ENCODE measurements around the gene SLC1A6.
"Not testable (repeated sequence)": the region's sequence is repeated elsewhere in the genome, so short reads cannot be mapped to it uniquely, and the experiment has no call there.

The SLC1A6 gene

DNA sequence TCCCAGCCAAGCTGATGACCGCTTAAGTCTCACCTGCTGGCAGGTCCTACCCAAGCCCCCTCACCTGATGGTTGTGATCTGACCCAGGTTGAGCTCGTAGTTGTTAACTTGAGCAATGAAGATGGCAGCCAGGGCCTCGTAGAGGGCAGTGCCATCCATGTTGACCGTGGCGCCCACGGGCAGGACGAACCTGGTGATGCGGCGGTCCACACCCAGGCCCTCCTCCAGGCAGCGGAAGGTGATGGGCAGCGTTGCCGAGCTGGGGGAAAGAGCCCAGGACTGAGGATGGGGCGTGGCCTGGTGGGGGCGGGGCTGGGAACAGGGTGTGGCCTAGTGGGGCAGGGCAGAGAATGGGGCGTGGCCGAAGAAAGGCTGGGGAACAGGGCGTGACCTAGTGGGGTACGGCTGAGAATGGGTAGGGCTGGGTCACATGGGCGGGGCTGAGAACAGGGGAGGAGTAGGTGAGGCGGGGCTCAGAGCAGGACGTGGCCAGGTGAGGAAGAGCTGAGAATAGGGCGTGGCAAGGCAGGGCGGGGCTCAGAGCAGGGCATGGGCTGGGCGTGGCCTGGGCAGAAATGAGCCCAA is 25.5 kb downstream of the SLC1A6 start:
- DNase-seq, result no peak

DNA sequence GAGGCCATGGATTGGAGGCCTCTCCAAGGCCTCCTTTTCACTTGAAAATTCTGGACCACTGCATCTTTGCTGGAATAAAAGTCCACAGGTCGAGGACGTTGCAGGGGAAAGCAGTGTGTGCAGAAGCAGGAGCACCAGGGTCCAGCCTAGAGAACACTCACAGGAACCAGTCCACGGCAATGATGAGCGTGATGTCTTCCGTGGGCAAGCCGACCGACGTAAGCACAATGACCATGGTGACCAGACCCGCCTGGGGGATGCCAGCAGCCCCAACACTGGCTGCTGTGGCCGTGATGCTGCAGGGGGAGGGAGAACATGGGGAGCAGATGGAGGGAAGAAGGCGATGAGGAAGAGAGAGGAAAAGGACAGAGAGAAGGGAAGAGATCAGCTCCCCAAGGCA is 26.9 kb downstream of the SLC1A6 start:
- no peak for DNase-seq

DNA sequence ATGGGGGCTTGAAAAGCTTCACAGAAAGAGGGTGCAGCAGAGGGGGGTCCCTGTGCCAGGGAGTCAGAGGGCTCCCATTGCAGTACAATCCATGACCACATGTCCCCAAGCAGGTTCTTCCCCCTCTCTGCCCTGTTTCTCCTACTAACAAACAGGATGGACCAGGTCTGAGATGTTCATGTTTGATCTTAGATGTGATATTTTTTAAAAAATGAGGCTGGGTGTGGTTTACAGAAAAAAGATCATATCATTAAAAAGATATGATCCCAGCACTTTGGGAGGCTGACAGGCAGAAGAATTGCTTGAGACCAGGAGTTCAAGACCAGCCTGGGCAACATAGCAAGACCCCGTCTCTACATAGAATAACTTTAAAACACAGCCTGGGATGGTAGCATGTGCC is 29.2 kb downstream of the SLC1A6 start:
- DNase-seq, result no peak

DNA sequence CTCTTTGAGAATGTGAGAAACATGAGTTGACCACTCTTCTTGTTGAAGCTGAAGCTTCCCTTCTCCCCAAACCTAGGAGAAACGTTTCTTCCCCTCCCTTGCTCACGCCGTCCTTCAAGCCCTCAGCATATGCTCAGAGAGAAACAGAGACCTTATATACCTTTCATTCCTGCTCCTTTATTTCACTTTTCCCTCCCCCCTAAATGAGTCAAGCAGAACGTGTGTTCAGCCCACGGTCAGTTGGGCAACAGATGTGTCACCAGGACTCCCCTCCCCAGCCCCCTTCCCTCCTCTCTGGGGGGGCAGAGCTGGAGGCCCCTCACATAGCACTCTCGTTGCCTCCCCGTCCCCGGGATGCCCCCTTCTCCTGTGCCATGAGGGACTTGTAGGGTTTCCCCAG is 29.8 kb downstream of the SLC1A6 start:
- DNase-seq, result no peak

DNA sequence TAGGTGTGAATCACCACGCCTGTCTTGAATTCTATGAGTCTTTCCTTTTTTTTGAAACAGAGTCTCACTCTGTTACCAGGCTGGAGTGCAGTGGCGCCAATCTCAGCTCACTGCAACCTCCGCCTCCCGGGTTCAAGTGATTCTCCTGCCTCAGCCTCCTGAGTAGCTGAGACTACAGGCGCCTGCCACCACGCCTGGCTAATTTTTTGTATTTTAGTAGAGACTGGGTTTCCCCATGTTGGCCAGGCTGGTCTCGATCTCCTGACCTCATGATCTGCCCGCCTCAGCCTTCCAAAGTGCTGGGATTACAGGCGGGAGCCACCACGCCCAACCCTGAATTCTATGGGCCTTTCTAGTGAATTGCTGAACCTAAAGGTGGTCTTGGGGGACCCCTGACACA is 30.3 kb downstream of the SLC1A6 start:
- not testable (repeated sequence) for DNase-seq

DNA sequence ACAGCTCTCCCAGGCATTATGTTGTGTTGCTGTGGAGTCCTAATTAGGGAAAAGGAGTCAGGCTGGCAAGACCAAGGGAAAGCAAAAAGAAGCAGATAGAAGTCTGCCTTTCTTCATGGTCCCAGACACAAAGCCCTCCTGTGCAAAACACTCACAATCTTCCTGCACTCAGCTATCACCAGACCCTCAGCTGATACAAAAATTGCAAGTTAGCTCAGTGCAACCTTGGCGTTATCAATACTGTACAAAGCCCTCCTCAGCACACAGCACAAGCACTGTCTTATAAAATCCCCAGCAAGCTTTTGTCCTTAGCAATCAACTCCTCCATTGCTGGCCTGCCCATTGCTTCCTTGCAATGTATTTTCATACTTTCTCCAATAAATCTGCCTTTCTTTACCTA is 35.2 kb downstream of the SLC1A6 start:
- no peak for DNase-seq

DNA sequence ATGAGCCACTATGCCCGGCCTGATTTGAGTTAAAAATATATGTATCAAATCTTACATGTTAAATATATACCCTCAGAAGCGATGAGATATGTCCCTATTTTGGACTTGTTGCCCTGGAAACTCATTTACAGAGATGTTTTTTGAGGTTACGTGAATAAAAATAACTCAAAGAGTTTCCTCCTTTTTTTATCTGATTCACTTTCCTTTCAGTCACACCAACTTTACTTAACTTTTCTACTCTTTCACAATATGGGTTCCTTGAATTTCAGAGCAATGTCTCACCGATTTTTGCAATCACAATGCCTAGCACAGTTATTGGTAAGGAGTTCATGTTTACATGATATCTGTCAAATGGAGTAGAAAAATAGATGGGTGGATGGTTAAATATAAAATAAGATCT is 36.1 kb downstream of the SLC1A6 start:
- no peak for DNase-seq

DNA sequence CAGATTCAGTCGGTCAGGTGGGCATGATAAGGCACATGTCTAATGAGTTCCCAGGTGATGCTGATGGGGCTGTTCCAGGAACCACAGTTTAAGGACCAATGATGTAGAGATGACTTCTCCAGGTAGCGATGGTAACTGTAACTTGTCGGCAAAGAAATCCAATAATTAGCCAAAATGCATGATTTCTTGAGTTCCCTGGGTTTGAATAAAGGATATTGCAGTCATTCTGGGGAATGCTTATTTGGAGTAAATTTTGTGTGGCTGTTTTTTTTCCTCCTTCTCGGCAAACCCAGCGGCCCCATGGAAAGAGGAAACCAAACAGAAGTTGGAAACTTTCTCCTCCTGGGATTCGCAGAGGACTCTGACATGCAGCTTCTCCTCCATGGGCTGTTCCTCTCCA is 38.5 kb downstream of the SLC1A6 start, which contains the start of gene OR7C2:
Gene OR7C2, plus strand, starts transcription at position 301 of the 400 bp plus-strand sequence. Its CDS starts 0 bp downstream, at position 301.
- DNase-seq, result no peak

DNA sequence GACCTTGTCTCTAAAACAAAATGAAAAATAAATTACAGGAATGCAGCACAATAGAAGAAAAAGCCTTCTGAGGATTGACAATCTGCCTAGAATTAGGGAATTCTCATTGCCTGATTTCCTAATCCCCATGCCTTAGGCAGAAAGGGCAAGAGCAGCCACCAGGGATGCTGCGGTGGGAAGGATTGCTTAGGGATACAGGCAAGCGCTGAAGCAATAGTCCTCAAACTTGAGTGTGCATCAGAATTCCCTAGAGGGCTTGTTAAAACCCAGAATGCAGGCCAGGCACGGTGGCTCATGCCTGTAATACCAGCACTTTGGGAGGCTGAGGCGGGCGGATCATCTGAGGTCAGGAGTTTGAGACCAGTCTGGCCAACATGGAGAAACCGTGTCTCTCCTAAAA is 39.4 kb downstream of the SLC1A6 start:
- no peak for DNase-seq

DNA sequence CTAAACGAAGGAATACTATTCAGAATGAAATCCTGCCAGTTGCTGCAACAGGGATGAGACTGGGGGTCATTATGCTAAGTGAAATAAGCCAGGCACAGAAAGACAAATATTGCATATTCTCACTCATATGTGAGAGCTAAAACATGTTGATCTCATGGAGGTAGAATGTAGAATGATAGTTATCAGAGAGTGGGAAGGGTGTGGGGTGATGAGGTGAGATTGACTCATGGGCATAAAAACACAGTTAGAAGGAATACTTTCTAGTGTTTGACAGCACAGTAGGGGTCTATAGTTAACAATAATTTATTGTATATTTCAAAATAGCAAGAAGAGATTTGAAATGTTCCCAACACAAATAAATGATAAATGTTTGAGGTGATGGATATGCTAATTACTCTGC is 46.2 kb downstream of the SLC1A6 start:
- no peak for DNase-seq

DNA sequence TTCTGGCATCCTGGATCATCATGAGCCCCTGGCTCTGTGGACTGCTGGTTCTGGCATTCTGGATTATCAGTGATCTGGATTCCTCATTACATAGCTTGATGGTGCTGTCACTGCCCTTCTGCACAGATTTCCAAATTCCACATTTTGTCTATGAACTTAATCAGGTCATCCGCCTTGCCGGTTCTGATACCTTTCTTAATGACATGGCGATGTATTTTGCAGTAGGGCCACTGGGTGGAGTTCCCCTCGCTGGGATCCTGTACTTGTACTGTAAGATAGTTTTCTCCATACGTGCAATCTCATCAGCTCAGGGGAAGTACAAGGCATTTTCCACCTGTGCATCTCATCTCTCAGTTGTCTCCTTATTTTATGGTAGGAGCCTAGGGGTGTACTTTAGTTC is 62.8 kb downstream of the SLC1A6 start:
- no peak for DNase-seq

DNA sequence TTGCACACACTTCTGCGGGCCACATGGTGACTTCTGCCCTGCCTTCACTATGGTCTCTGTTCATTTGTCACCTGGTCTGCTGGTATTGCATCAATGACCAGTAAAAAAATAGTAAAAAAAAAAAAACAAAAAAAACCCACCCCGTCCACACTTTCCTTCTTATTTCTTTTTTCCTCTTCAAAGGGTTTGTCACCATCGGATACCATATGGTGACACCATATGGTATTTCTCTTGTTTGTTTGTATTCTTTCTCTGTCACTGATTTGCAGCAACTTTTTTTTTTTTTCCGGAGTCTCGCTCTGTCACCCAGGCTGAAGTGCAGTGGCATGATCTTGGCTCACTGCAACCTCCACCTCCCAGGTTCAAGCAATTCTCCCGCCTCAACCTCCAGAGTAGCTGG is 64.5 kb downstream of the SLC1A6 start:
- DNase-seq, result no peak

DNA sequence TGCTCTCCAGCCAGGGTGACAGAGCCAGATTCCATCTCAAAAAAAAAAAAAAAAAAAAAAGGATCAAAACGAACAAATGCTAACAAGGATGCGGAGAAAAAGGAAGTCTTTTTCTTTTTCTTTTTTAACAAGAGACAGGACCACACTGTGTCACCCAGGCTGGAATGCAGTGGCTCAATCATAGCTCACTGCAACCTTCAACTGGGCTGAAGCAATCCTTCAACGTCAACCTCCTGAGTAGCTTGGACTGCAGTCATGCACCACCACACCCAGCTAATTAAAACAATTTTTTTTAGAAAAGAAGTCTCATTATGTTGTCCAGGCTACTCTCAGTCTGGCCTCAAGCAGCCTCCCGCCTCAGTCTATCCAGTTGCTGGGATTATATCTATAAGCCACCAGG is 73.0 kb downstream of the SLC1A6 start:
- no peak for DNase-seq

DNA sequence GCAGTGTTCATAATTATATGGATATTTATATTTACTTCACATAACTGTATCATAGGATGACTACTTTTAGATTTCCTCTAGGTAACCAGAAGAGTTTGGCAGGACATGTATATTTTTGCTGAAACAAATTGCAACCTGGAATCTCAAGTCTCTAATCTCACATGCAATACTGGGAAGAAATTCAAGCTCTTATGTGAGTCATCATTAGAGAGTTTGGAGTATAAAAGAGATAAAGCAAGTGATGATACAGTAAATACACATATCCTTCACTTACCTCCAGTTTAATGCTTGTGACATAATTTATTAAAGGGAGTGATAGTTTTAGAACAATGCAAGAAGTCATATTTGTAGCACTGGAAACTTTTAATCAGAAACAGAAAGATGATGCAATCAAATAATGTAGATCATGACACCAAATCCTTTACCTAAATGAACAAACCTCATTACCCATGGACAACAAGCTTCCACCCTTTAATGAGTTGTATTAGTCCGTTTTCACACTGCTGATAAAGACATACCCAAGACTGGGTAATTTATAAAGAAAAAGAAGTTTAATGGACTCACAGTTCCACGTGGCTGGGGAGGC is 77.9 kb downstream of the SLC1A6 start:
- DNase-seq, result no peak
